B cell (primary cell): ENCODE measurements around the gene PLD4. TPM values are rescaled to one million over a fixed set of nuclear protein-coding genes. Genes with fewer than 3 reads are reported as not detected.

Experiments
- ATAC-seq: fragments of 200-7000 bp; cut with Tn5 transposase; one replicate; pipeline ENCODE4 v1.10.0; 2021; ENCODE audit warnings: low read depth, mild to moderate bottlenecking, moderate number of reproducible peaks, moderate library complexity
- CTCF ChIA-PET: fragments of 350-600 bp; sonication (Branson Sonifier 250); formaldehyde crosslinking; loops from one replicate; lab custom pipeline; 2021; ENCODE audit warnings: antibody characterized with exemption, inconsistent platforms; lab: Charles Lee
- POLR2A ChIA-PET: fragments of 350-600 bp; sonication (Branson Sonifier 250); formaldehyde crosslinking; loops from one replicate; lab custom pipeline; 2021; ENCODE audit warnings: antibody characterized with exemption; lab: Charles Lee
- DNase-seq: peaks from one replicate; pipeline ENCODE4 v3.0.0; 2013
- H2AFZ ChIP-seq: 2 replicates; pipeline ENCODE4 v1.6.1; 2012; ENCODE audit warnings: mild to moderate bottlenecking, low read depth, low read length; ENCODE audit not compliant: insufficient read depth, poor library complexity, severe bottlenecking
- H3K27ac ChIP-seq, 2 donors: 1 replicate in 1 of 2; 2 replicates in 1 of 2; pipeline ENCODE4 v1.5.1; 2012 to 2013; ENCODE audit warnings: low read length in 2 of 2, mild to moderate bottlenecking in 2 of 2, moderate library complexity in 1 of 2
- H3K27me3 ChIP-seq, 4 experiments: fragments of 200-600 bp in 1 of 4; sonication (generic) in 1 of 4; replicated peaks in 1 of 4; 1 replicate in 2 of 4; 2 replicates in 2 of 4; pipeline versions ENCODE4 v1.6.1 to v1.7.0; 2013 to 2016; ENCODE audit warnings: low read length in 3 of 4, mild to moderate bottlenecking in 2 of 4, mixed read lengths in 1 of 4, moderate library complexity in 1 of 4; ENCODE audit not compliant: insufficient read depth in 4 of 4, control insufficient read depth in 3 of 4; ENCODE audit errors: control extremely low read depth in 1 of 4
- H3K36me3 ChIP-seq, 2 experiments: replicated peaks in 1 of 2; 1 replicate in 1 of 2; 2 replicates in 1 of 2; pipeline versions ENCODE4 v1.6.1 to v1.7.1; 2013; ENCODE audit warnings: low read length in 1 of 2; ENCODE audit not compliant: insufficient read depth in 2 of 2, control insufficient read depth in 1 of 2; ENCODE audit errors: control extremely low read depth in 1 of 2, extremely low read depth in 1 of 2
- H3K4me1 ChIP-seq, 2 donors: fragments of 200-600 bp in 1 of 2; sonication (generic) in 1 of 2; 1 replicate in 1 of 2; 2 replicates in 1 of 2; pipeline versions ENCODE4 v1.5.1 to v1.6.1; 2013 to 2017; ENCODE audit warnings: low read length in 2 of 2; ENCODE audit not compliant: control insufficient read depth in 2 of 2, insufficient read depth in 2 of 2
- H3K4me2 ChIP-seq: replicated peaks from 2 replicates; pipeline ENCODE3; 2012; ENCODE audit warnings: mild to moderate bottlenecking, low read depth, low read length; ENCODE audit not compliant: poor library complexity, severe bottlenecking
- H3K4me3 ChIP-seq, 5 experiments: fragments of 200-600 bp in 1 of 5; sonication (generic) in 1 of 5; 1 replicate in 3 of 5; 2 replicates in 2 of 5; pipeline versions ENCODE4 v1.5.1 to v1.7.0; 2011 to 2016; ENCODE audit warnings: low read length in 4 of 5, mild to moderate bottlenecking in 4 of 5, low read depth in 2 of 5, control low read depth in 1 of 5, moderate library complexity in 1 of 5; ENCODE audit not compliant: insufficient read depth in 1 of 5; ENCODE audit errors: control extremely low read depth in 1 of 5, extremely low read depth in 1 of 5
- H3K79me2 ChIP-seq: fragments of 200-600 bp; sonication (generic); one replicate; pipeline ENCODE4 v1.6.0; 2016; ENCODE audit warnings: low read length; ENCODE audit not compliant: control insufficient read depth, insufficient read depth
- H3K9ac ChIP-seq: fragments of 200-600 bp; sonication (generic); 2 replicates; pipeline ENCODE4 v1.6.1; 2017; ENCODE audit warnings: mild to moderate bottlenecking, low read length, moderate library complexity
- H3K9me3 ChIP-seq, 3 donors: one replicate each; pipeline versions ENCODE4 v1.6.1 to v1.7.1; 2013; ENCODE audit warnings: low read length in 2 of 3; ENCODE audit not compliant: control insufficient read depth in 2 of 3, insufficient read depth in 1 of 3; ENCODE audit errors: control extremely low read depth in 1 of 3
- H4K20me1 ChIP-seq: 2 replicates; pipeline ENCODE4 v1.6.0; 2012; ENCODE audit warnings: mild to moderate bottlenecking, low read length; ENCODE audit not compliant: insufficient read depth, control insufficient read depth, poor library complexity, severe bottlenecking
- H3K27ac Mint-ChIP-seq: one replicate; pipeline ENCODE4 v1.8.0; 2021; ENCODE audit warnings: mixed read lengths
- H3K27me3 Mint-ChIP-seq: one replicate; pipeline ENCODE4 v1.8.0; 2021; ENCODE audit warnings: mixed read lengths
- H3K4me1 Mint-ChIP-seq: one replicate; pipeline ENCODE4 v1.8.0; 2021; ENCODE audit warnings: mixed read lengths
- H3K4me3 Mint-ChIP-seq: one replicate; pipeline ENCODE4 v1.8.0; 2021; ENCODE audit warnings: mixed read lengths
- H3K9me3 Mint-ChIP-seq: one replicate; pipeline ENCODE4 v1.8.0; 2022; ENCODE audit warnings: mixed read lengths; ENCODE audit not compliant: insufficient read depth
- EZH2 ChIP-seq: IDR thresholded peaks from 2 replicates; pipeline ENCODE4 v1.6.1; 2012; ENCODE audit warnings: borderline replicate concordance, low read depth, mild to moderate bottlenecking, moderate library complexity, low read length; ENCODE audit not compliant: insufficient read depth, poor library complexity, severe bottlenecking
- WGBS: methylation state at CpG from one replicate; pipeline ENCODE4 v1.1.5; 2013; ENCODE audit warnings: missing lambda C conversion rate; ENCODE audit not compliant: insufficient coverage; 5-methylcytosine and 5-hydroxymethylcytosine counted together
- intact Hi-C: fragments of 100-400 bp; cut with micrococcal nuclease; formaldehyde crosslinking; loops from one replicate; pipeline ENCODE4 v1.10.0; 2022
- polyA plus RNA-seq: library from polyadenylated mRNA; depleted of rRNA; stranded (reverse); fragments of >200 nt; gene quantifications from 2 replicates; pipeline ENCODE4 v1.2.3, GENCODE V29; 2012
- total RNA-seq, 2 donors: library from RNA; stranded (reverse); fragments of 120-200 nt in 1 of 2; gene quantifications; 1 replicate in 1 of 2; 2 replicates in 1 of 2; pipeline versions ENCODE4 v1.2.3 to v1.2.4, GENCODE V29; 2013 to 2022
- TF ChIP-seq, protein P1 (sequence below): fragments of 200-600 bp; IDR thresholded peaks from one replicate; pipeline ENCODE4 v1.8.0; 2022; ENCODE audit warnings: antibody characterized with exemption, mild to moderate bottlenecking

Gene PLD4
- total and polyA plus RNA-seq, 2 donors (not counting 1 experiment from before 2014, with no cell fraction given) = 49.9 to 79.7 TPM

DNA sequence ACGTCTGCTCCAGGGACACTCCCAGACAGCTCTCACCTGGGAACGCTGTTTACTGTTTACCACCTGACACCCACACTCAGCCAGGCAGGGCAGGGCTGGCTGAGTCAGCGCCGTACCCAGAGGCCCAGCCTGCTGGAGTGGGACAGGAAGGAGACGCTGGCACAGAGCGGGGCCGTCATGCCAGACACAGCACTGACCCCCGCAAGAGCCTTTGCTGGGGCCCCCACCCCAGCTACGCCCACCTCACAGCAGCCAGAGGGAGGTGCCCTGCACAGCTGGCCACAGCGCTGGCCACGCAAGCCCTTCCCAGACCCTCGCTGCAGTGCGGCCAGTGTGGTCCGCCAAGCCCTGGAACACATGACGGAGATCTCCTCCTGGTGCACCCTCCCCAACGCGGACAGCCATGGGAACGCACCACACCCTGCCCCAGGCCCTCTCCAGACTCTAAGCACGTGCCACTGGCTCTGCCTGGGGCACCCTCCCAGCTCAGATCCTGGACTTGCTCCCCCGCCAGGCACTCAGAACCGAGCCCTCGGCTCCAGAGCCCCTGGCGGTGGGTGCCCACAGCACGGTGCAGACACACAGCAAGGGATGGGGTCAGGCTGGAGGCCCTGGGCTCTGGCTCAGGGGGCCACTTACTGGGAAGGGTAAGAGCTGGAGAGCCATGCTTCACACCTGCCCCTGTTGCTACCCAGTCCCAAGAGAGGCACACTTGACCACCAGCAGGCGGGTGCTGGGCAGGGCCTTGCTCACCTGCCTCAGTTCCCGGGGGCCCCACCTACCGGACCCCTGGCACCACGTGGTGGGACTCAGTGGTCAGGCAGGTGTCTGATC lies 47.8 kb downstream of the PLD4 start:
- intact Hi-C loops = no loop called here

DNA sequence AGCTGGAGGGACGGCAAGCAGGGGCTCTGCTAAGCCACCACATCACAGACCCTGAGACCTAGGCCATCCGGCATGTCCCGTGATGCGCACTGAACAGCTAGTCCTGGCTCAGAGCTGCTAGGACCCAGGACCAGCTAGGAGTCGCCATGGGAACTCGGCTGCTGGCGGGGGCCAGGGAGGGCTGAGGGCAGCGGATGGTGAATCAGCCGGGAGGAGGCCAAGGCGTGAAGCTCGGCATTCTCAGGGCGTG lies 48.4 kb downstream of the PLD4 start:
- no peaks in the 10 kb centered on the region for H3K9me3 Mint-ChIP-seq
- no peak for DNase-seq

More for the DNA sequence above, 47.8 kb downstream of the PLD4 start:
- H3K4me1 Mint-ChIP-seq = peaks cover 25% of the 10 kb centered on the region
- no peaks in the 10 kb centered on the region for H3K36me3 ChIP-seq
- H3K27ac Mint-ChIP-seq = no peak overlapping the region
- ATAC-seq (no peak), DNase-seq (peak; percentile 13)
- H3K4me3 Mint-ChIP-seq = no peak overlapping the region
- H3K27ac ChIP-seq = no peak overlapping the region
- no peaks in the 10 kb centered on the region for H3K9me3 Mint-ChIP-seq
- ChIA-PET POLR2A (interaction anchor here (1.0 kb wide), 1 partner anchor 74 kb away, joined by 6 read pairs; no protein-coding TSS in a partner anchor), CTCF (interaction anchor here (0.6 to 6.7 kb wide), 5 partner anchors 9 to 73 kb away, joined by 3 to 132 read pairs (median 3); no protein-coding TSS in a partner anchor)
- peaks cover 0 to 10% (median 0%) of the 10 kb centered on the region in 3 donors for H3K9me3 ChIP-seq
- H3K4me1 ChIP-seq = peaks cover 24 to 33% of the 10 kb centered on the region in 2 donors
- peaks cover 0 to 40% (median 18%) of the 10 kb centered on the region in 4 experiments for H3K27me3 ChIP-seq
- no peak overlapping the region for H2AFZ ChIP-seq
- no peak overlapping the region for H3K4me2 ChIP-seq
- no peak for TF ChIP-seq EZH2
- TF ChIP-seq, protein P1, sequence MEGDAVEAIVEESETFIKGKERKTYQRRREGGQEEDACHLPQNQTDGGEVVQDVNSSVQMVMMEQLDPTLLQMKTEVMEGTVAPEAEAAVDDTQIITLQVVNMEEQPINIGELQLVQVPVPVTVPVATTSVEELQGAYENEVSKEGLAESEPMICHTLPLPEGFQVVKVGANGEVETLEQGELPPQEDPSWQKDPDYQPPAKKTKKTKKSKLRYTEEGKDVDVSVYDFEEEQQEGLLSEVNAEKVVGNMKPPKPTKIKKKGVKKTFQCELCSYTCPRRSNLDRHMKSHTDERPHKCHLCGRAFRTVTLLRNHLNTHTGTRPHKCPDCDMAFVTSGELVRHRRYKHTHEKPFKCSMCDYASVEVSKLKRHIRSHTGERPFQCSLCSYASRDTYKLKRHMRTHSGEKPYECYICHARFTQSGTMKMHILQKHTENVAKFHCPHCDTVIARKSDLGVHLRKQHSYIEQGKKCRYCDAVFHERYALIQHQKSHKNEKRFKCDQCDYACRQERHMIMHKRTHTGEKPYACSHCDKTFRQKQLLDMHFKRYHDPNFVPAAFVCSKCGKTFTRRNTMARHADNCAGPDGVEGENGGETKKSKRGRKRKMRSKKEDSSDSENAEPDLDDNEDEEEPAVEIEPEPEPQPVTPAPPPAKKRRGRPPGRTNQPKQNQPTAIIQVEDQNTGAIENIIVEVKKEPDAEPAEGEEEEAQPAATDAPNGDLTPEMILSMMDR = no peak
- H3K9ac ChIP-seq = no peak overlapping the region
- H4K20me1 ChIP-seq = peaks cover 7% of the 10 kb centered on the region
- peaks cover 22% of the 10 kb centered on the region for H3K27me3 Mint-ChIP-seq
- no peaks in the 10 kb centered on the region for H3K79me2 ChIP-seq
- 84% methylated on average over 28 of the region's 28 CpGs for WGBS
- no peak overlapping the region for H3K4me3 ChIP-seq

More for the DNA sequence above, 48.4 kb downstream of the PLD4 start:
- ChIA-PET POLR2A (no interaction called here), CTCF (interaction anchor here (0.6 to 6.7 kb wide), 5 partner anchors 8 to 72 kb away, joined by 3 to 132 read pairs (median 3); no protein-coding TSS in a partner anchor)
- Histone ChIP-seq H4K20me1 (peaks cover 9% of the 10 kb centered on the region), H3K27me3 (peaks cover 0 to 40% (median 17%) of the 10 kb centered on the region in 4 experiments), H2AFZ (no peak overlapping the region), H3K9me3 (peaks cover 0 to 11% (median 0%) of the 10 kb centered on the region in 3 donors), H3K4me2 (no peak overlapping the region), H3K4me3 (no peak overlapping the region), H3K27ac (no peak overlapping the region), H3K9ac (no peak overlapping the region), H3K4me1 (peaks cover 23 to 31% of the 10 kb centered on the region in 2 donors), H3K79me2 (no peaks in the 10 kb centered on the region), H3K36me3 (no peaks in the 10 kb centered on the region)
- Mint-ChIP-seq H3K27ac (no peak overlapping the region), H3K27me3 (peaks cover 20% of the 10 kb centered on the region), H3K4me1 (peaks cover 24% of the 10 kb centered on the region), H3K4me3 (no peak overlapping the region)
- no peak for ATAC-seq
- TF ChIP-seq EZH2 = no peak
- TF ChIP-seq, protein P1 = no peak
- intact Hi-C loops = no loop called here
- 91% methylated on average over 12 of the region's 12 CpGs for WGBS
